HG03457 (cell line): ENCODE data around the gene SNX3.
"Not testable (repeated sequence)": the region's sequence is repeated elsewhere in the genome, so short reads cannot be mapped to it uniquely, and the experiment has no call there.

ENCODE experiments used
- ATAC-seq: cut with Tn5 transposase; IDR thresholded peaks from one replicate; pipeline ENCODE4 v1.9.1; 2021; ENCODE audit warnings: moderate number of reproducible peaks; ENCODE audit not compliant: unreplicated experiment

SNX3 gene

DNA sequence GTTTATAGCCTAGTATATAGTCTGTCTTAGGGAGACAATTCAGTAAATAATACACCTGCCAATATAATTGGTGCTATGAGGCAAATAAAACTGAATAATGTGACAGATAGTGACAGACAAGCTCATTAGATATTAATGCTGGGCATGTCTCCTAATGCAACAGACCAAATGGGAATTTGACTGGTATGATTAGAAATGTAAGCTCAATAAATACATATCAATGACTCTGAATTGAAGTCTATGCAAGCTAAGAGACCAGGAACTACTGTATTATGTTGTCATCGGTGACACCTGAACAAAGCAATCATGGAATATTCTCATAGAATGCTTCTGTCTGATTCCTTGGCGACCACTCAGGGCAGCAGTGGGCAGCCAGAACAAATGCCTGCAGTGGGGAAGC is 2.5 kb upstream of the SNX3 start:
- no peak for ATAC-seq

DNA sequence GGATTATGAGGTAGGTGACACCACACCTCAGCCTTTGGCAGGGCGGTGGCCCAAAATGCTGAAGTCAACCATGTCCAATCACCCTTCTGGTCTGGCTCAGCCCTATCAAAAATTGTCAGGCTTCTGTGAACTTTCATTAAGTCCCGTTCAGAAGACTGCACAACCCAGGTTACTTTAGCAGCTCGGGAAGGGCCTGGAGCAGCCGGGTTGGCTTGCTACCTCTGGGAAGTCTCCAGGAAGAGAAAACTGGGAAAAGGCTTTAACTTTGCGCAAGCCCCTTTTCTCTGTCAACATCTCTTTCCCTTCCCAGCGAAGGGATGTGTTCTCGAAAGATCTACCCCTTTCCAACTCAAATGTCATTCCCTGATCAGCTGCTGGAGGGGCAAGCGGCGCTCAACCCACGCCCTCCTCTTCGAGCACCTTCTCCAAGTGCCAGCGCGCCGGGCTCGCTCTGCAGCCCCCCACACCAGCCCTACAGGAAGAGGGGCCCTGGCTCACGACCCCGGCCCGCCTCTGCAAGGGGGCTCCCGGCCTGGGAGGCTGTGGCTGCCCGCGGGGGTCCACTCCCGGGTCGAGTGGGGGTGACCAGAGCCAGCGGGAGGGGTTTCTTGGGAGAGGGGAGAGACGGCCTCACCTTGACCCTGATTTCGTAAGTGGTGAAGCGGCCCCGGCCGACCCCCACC is 573 bp downstream of the SNX3 start:
- ATAC-seq, result no peak

DNA sequence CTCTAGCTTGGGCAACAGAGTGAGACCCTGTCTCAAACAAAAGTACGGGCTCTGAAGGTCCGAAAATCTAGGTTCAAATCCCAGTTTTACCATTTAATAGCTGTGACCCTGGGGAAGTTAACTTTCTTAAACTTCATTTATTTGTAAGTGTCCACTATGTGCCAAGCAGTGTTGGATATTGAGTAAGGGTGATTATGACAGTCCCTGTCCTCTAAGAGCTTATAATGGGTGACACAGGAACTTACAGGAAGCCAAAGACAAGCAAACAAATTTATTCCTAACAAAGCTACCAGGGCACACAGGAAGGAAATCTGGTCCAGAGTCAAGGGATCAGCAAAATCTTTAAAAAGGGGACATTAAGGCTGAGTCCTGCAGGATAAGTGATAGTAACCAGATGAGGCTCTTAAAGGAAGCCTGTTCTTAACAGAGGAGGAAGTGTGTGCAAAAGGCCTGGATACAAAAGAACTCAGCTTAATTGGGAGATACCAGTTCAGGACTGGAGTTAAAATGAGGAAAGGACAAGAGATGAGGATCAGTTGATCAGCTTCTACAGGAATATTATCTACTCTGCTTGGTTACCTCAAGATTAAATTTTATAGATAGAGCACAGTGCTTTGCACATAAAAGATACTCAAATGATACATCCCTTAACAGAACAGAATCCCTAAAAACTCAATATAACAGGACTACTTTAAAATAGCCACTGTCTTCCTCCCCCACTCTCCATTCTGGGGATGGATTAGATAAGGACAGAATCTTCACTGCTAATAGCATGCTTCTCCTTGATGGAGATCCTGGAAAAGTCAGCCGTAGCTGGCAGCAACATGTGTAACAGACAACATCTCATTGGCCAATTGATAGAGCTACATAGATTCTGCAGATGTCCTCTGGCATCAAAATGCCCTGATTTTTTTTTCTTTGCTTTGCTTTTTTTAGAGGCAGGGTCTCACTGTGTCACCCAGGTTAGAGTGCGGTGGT is 6.1 kb downstream of the SNX3 start:
- no peak for ATAC-seq

DNA sequence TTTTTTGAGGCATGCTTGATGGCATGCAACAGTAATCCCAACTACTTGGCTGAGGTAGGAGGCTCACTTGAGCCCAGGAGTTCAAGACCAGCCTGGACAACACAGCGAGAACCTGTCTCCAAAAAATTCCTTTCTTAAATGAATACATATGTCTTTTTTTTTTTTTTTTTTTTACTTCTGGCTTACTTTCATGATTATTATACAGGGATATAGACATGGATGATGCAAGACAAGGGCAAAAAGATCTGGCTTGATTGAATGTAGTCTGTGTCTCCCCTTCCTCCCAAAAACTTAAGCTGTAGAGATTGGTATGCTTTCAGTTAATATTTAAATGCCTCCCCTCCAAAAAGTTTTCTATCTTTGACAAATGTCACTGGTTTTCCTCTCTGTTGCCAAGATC is 7.6 kb downstream of the SNX3 start:
- no peak for ATAC-seq

DNA sequence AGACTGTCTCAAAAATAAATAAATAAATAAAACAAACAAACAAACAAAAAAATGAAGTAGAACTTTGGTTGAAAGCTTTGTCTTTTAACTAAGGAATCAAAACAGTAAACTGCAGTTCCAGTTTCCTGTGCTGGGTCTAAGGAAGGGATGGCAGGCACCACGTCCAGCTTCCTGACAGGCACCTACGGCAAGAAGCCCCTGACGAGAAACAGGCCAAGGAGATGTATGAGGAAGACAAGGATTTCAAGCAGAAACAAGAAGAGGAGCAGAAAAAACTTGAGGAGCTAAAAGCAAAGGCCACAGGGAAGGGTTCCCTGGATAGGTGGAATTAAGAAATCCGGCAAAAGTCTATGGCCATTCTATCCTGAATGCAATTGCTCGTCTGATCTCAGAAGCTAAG is 8.8 kb downstream of the SNX3 start:
- ATAC-seq, result no peak

DNA sequence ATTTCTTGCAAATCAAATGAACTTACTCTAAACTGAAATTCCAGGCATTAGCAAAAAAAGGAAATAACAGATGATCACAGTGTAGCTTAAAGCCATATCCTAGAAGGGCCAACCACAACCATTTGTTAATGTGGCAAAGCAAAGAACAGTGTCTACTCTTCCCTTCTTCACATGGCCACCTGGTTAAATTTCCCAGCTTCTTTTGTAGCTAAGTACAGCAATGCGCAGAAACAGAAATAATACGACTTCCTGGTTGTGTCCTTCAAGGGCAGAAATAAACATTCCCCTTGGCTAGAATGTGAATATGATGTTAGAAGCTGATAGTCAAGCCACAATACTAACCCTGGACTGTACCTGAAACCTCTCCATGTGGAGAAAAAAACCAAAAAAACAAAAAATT is 9.6 kb downstream of the SNX3 start:
- ATAC-seq, result no peak

DNA sequence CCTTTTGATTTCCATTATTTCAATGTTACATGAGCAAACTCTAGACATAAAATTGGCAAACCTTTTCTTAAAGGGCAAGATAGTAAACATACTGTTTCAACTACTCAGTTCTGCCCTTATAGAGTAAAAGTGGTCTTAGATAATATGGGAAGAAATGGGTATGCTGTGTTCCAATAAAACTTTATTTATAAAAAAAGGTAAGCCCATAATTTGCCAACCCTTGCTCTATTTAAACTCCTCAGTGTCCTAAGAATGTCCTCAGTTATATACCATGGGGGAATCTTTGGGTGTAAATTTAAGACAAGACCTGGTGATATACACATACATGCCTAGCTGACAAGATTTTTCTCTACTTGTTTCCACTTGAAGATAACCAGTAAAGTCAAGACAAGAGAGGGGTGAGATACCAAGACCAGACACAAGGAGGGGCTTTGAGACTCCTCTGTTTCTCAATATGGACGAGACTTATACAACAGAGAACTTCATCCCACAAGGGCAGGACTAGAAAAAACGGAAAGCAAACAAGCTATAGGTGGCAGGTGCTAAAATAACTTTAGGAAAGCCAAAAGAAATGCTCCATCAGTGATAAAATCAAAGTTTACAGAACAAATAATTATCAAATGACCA is 10.5 kb downstream of the SNX3 start:
- ATAC-seq, result no peak

DNA sequence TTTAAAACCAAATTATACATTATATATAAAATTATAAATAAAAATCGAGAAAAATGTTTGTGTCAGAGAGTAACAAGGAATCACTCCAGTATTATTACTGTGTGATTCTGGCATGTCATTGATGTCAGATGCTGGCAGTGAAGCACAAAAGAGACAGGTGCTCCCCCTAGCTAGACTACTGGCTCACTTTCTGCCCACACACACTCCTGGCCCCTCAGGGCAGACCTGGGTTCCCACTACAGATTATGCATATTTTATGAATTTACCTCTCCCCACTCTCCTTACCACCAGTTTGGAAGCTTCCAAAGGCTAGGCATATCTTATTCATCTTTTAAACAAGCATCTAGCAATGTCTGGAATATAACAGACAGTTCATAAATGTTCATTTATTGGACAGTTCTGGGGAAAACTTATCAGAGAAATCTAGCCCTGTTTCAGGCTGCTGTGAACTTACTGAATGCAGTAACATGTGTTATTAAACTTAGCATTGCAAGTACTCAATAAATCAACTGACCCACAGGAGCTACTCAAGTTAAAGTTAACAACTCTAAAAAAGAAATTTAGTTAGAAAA is 12.8 kb downstream of the SNX3 start:
- no peak for ATAC-seq

DNA sequence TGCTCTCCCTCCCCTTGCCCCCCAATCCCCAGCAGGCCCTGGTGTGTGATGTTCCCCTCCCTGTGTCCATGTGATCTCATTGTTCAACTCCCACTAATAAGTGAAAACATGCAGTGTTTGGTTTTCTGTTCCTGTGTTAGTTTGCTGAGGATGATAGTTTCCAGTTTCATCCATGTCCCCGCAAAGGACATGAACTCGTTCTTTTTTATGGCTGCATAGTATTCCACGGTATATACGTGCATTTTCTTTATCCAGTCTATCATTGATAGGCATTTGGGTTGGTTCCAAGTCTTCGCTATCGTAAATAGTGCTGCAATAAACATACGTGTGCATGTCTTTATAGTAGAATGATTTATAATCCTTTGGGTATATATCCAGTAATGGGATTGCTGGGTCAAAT is 15.7 kb downstream of the SNX3 start:
- not testable (repeated sequence) for ATAC-seq

DNA sequence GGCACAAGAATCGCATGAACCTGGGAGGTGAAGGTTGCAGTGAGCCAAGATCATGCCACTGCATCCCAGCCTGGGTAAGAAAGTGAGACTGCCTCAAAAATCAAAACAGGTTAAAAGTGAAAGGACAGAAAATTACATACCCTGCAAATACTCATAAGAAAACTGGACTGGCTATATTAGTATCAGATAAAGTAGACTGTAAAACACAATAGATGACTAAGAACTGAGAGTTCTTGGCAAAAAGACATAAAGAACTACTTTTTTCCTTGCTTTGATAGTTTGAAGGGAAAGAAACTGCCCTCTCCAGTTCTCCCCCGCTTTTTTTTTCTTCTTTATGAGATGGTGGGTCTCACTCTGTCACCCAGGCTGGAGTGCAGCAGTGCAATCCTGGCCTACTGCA is 17.0 kb downstream of the SNX3 start:
- ATAC-seq, result no peak

DNA sequence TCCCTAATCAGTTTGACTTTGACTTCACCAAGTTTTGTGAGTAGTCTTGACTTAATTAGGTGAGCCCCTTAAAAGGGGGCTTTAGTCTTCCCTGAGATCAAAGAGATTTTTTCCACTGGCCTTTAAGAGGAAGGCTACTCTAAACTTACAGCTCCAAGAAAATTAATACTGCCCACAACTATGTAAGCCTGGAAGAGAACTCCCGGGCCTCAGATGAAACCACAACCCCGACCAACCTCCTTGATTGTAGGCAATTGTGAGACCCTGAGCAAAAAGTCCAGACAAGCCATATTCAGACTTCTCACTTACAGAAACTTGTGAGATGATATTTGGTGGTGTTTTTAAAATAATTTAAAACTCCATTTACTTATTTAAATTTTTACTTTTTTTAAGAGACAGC is 18.1 kb downstream of the SNX3 start:
- no peak for ATAC-seq

DNA sequence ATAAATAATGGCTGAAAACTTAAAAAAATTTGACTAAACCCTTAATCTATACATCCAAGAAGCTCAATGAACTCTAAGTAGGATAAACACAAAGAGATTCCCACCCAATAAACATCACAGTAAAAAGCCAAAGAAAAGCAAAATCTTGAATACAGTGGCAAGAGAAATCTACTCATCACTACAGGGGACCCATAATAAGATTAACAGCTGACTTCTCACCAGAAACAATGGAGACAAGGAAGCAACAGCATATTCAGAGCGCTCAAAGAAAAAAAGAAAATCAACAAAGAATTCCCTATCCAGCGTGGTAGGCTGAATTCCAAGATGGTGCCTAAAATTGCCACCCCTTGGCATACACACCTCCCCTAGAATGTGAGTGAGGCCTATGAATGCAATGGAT is 18.6 kb downstream of the SNX3 start:
- no peak for ATAC-seq

DNA sequence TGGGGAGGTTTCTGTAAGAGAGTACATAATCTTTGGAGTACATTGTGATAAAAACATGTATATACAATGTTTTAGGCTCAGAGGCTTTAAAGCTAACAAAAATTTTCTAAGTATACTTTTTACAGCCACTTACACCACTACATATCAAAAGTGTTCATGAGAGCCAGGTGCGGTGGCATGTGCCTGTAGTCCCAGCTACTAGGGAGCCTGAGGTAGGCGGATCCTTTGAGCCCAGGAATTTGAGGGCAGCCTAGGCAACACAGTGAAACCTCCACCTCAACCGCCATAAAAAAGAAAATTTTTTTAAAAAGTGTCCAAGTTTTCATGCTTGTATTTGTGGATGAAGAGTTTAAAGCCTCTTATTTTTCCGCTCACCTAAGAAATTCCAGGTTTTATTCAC is 22.5 kb downstream of the SNX3 start:
- no peak for ATAC-seq

DNA sequence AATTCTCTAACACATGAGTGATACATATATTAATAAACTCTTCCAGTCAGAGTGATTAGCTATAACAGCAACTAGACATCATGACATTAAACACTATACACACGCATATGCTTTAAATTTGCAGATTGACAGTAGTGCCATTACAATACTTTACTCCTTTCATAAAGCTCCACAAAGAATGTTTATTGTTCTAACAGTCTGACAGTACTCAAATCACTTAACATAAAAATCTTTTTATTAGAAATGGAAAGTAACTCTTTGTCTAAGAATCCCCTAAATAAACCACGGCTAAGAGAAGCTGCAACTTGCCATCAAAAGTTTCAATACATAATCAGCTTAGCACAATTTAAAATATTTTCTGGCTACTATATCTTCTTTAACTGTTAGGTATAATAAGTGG is 24.0 kb downstream of the SNX3 start:
- ATAC-seq, result no peak

DNA sequence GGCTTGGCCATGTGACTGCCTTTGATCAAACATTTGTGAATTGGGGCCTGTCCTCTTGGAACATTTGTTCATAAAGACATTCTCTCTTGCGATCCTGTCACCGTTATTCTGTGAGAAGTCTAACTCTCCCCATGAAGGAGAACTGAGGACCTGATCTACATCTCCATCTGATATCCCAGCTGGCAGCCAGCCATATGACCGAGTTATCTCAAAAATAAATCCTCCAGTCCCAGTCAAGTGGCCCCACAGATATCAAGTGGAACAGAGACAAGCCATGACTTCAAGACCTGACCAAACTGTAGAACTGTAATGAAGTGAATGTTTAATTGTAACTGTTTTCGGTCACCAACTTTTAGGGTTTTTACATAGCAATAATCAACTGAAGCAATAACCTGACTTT is 25.7 kb downstream of the SNX3 start:
- ATAC-seq, result no peak

DNA sequence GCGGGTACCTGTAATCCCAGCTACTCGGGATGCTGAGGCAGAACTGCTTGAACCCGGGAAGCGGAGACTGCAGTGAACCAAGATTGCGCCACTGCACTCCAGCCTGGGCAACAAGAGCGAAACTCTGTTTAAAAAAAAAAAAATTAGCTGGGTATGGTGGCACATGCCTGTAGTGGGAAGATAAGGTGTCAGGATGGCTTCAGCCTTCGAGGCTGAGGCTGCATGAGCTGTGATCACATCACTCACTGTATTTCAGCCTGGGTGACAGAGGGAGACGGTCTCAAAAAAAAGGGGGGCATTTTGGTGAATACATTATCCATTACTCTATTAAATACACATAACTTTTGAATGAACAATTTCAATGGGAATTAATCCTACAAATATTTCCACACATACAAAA is 32.4 kb downstream of the SNX3 start:
- no peak for ATAC-seq

DNA sequence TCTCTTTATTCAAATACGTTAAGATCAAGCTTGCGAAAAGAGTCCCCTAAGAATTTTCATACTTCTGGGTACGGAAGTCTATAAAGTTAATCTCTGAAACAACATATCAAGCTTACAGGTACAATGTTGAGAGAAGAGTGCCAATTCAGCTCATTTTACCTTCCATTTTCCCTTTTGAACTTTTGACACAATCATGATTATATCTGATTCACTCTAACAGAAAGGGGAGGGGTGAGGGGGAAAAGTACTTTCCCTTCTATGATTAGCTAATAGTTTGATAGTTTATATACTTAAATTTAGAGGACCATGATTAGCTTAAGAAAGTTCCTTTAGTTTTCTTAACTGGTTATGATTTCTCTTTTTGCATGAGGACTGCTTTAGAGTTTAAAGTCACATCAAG is 33.5 kb downstream of the SNX3 start:
- ATAC-seq, result no peak

DNA sequence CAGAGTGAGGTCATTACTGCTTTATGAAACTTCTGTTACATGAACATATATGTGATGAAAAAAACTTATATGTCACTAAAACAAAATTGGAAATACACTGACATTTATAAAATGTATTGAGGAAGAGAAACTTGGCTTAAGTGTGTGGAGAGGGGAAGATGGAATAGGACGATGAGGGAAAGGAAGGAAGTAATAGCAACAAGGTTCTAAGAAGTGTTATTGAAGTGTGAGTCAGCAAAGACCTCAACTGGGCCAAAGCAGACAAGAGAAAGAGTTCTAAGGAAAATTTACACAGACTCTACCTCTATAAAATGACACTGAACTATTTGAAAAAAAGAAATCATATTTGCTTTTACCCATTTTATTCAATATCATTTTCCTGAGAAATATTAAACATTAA is 38.3 kb downstream of the SNX3 start:
- ATAC-seq, result no peak

DNA sequence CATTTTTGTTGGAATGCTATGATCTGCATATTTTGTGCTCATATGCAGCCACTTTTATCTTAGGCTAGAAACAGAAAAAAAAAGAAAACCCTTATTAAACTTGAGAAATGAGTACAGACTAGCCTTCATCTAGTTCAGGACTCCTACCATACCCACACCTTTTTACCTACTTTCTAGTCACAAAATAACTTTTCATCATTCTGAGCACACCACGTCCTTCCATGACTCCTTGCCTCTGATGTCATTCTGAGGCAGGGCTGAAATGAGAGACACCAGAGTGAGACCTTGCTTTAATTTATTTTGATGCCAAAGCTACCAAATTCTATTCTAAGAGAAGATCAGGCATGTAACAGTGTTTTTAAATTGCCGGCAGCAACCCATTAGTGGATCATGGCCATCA is 38.8 kb downstream of the SNX3 start:
- no peak for ATAC-seq

DNA sequence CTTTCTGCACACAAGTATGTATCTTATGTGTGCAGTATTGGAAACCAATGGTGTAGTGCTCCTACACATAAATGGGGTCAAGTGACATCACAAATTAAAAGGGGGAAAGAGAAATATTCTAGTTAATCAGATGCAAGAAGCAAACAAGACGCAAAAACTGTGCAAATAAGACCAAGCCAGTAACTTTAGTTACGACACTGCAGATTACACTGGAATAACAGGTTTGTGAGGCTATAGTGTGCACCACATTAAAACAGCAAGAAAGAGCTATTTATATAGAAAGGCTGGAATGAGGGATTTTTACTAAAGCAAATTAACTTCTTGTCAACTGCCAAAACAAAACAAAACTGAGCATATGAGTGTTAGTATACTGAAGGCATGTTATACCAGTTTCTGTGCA is 49.2 kb downstream of the SNX3 start:
- no peak for ATAC-seq

DNA sequence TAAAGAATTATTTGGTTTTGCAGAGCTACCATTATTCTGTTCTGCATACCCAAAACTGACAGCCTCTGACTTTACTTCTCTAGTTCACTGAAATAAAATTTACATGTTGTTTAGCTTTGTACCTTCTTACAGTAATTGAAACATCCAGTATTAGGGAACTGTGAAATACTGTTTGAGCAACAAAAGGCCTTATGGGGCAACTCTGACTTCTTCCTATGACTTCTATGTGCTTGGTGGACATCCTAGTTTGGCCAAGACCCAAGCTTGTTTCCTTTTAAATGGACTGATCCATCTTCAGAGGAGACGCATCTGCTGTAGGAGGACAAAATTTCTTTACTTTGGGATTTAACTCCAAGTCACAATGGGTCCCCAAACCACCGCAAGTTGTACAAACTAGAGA is 50.3 kb downstream of the SNX3 start:
- ATAC-seq, result no peak

DNA sequence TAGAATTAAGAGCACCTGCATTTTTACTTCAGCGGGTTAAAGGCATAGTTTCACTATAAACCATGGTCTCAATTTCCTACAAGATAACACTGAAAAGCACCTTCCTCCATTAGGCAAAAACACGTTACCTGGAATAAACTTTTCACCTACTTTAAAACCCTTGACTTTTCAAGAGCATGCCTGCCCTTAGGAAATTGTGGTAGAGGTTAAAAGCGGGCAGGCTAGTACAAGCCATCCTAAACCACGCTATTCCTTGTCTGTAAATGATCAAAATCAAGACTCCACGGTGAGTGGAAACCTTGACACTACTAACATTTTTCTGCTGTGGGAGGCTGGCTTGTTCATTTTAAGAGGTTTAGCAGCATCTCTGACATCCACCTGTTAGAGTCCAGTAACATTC is 51.1 kb downstream of the SNX3 start:
- no peak for ATAC-seq
